Measurements from ENCODE around the gene MALRD1. TPM values are rescaled to one million over a fixed set of nuclear protein-coding genes. Genes with fewer than 3 reads are reported as not detected.

MALRD1 gene
- total RNA-seq, 1 experiment from 2014 or later, result 0.50 TPM

DNA sequence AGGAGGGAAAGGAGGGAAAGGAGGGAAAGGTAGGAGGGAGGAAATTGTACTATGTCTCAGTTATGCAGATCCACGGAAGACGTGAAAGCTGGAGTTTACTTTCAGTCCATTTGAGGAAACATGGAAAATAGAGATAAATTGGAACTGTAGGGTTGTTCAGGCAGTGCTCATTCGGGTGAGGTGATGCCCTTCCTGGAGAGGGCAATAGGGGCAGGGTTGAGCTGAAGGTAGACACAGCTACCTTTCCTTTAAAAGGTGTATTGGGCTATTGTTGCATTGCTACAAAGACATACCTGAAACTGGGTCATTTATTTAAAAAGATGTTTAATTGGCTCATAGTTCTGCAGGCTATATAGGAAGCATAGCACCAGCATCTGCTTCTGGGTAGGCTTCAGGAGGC, 650.7 kb downstream of the MALRD1 start:
- no peak overlapping the region for H3K27ac Mint-ChIP-seq
- DNase-seq (ENCODE audit: low spot score), result no peak
- ATAC-seq, result peak; percentile 83
- CTCF ChIA-PET, result interaction anchor here (0.8 kb wide), 1 partner anchor 12 kb away, joined by 3 read pairs; no protein-coding TSS in a partner anchor
- TF ChIP-seq ZNF317 (CRISPR knock-in tag; IDR thresholded peaks at IDR 0.05; ENCODE audit: borderline replicate concordance, low read depth) (no peak), NR2C2 (CRISPR knock-in tag; IDR thresholded peaks at IDR 0.05) (no peak), FOXJ3 (CRISPR knock-in tag; IDR thresholded peaks at IDR 0.05; ENCODE audit: borderline replicate concordance) (no peak), PRRX2 (CRISPR knock-in tag; IDR thresholded peaks at IDR 0.05) (no peak), ZNF121 (CRISPR knock-in tag; IDR thresholded peaks at IDR 0.05) (no peak), TEAD1 (CRISPR knock-in tag; IDR thresholded peaks at IDR 0.05) (no peak), EMX1 (CRISPR knock-in tag; IDR thresholded peaks at IDR 0.05) (no peak), MXD4 (CRISPR knock-in tag; IDR thresholded peaks at IDR 0.05; ENCODE audit: borderline replicate concordance) (no peak)
- H3K4me1 Mint-ChIP-seq, result peaks cover 4% of the 10 kb centered on the region; the same call in 1 of the 2 replicates
- no peak overlapping the region for H3K4me3 Mint-ChIP-seq
- H3K9me3 Mint-ChIP-seq, result peaks cover 11% of the 10 kb centered on the region; the same call in 1 of the 2 replicates
- H3K36me3 Mint-ChIP-seq, result no peaks in the 10 kb centered on the region
- no peaks in the 10 kb centered on the region for H3K27me3 Mint-ChIP-seq (ENCODE audit: low read depth)
- POLR2A ChIA-PET, result interaction anchor here (0.5 kb wide), 1 partner anchor 1444 kb away, joined by 11 read pairs; no protein-coding TSS in a partner anchor

DNA sequence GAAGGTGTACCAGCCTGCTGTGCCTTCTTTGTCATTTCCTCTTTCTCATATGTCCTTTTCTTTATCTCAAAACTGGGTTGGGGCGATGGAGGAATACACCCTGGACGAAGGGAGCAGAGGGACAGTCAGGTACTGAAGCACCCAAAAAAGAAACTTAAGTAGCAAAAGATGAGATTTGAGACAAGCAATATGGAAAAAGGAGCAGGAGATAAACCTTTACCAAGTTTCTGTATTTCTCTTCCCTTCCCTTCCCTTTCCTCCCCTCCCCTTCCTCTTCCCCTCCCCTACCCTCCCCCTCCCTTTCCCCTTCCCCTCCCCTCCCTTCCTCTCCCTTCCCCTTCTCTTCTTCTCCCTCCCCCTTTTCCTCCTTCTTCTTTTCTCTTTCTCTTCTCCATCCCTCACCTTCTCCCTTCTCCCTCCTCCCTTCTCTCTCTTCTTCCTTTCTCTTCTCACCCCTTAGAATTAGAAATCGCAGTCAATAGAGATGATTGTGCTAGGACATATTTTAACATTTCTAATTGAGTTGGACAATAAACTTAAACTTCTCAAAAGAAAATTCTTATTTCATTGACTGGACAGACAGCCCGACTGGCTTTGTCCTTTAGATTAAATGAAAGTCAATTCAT, 652.9 kb downstream of the MALRD1 start:
- ATAC-seq (no peak), DNase-seq (ENCODE audit: low spot score) (no peak)
- ChIA-PET POLR2A (no interaction called here), CTCF (no interaction called here)
- Mint-ChIP-seq H3K27ac (no peak overlapping the region), H3K27me3 (ENCODE audit: low read depth) (no peaks in the 10 kb centered on the region), H3K4me1 (peaks cover 4% of the 10 kb centered on the region; the same call in 1 of the 2 replicates), H3K9me3 (0 out of 2 replicates have a peak, but pooled peaks cover 5% of the 10 kb centered on the region), H3K36me3 (no peaks in the 10 kb centered on the region), H3K4me3 (no peak overlapping the region)
- TF ChIP-seq ZBTB21 (CRISPR knock-in tag; IDR thresholded peaks at IDR 0.05; ENCODE audit: borderline replicate concordance) (no peak), ZNF416 (CRISPR knock-in tag; IDR thresholded peaks at IDR 0.05) (no peak), MXD4 (CRISPR knock-in tag; IDR thresholded peaks at IDR 0.05; ENCODE audit: borderline replicate concordance) (no peak), SMAD4 (CRISPR knock-in tag; IDR thresholded peaks at IDR 0.05) (no peak), ELF4 (CRISPR knock-in tag; IDR thresholded peaks at IDR 0.05; ENCODE audit: low read depth) (no peak), TEAD1 (CRISPR knock-in tag; IDR thresholded peaks at IDR 0.05) (no peak), FOXJ3 (CRISPR knock-in tag; IDR thresholded peaks at IDR 0.05; ENCODE audit: borderline replicate concordance) (no peak), NR1H2 (CRISPR knock-in tag; IDR thresholded peaks at IDR 0.05) (no peak)
- TF ChIP-seq, protein P1, sequence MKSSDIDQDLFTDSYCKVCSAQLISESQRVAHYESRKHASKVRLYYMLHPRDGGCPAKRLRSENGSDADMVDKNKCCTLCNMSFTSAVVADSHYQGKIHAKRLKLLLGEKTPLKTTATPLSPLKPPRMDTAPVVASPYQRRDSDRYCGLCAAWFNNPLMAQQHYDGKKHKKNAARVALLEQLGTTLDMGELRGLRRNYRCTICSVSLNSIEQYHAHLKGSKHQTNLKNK (CRISPR knock-in tag; IDR thresholded peaks at IDR 0.05), result no peak
- TF ChIP-seq, protein P2, sequence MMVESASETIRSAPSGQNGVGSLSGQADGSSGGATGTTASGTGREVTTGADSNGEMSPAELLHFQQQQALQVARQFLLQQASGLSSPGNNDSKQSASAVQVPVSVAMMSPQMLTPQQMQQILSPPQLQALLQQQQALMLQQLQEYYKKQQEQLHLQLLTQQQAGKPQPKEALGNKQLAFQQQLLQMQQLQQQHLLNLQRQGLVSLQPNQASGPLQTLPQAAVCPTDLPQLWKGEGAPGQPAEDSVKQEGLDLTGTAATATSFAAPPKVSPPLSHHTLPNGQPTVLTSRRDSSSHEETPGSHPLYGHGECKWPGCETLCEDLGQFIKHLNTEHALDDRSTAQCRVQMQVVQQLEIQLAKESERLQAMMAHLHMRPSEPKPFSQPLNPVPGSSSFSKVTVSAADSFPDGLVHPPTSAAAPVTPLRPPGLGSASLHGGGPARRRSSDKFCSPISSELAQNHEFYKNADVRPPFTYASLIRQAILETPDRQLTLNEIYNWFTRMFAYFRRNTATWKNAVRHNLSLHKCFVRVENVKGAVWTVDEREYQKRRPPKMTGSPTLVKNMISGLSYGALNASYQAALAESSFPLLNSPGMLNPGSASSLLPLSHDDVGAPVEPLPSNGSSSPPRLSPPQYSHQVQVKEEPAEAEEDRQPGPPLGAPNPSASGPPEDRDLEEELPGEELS (CRISPR knock-in tag; IDR thresholded peaks at IDR 0.05), result no peak
- TF ChIP-seq, protein P3, sequence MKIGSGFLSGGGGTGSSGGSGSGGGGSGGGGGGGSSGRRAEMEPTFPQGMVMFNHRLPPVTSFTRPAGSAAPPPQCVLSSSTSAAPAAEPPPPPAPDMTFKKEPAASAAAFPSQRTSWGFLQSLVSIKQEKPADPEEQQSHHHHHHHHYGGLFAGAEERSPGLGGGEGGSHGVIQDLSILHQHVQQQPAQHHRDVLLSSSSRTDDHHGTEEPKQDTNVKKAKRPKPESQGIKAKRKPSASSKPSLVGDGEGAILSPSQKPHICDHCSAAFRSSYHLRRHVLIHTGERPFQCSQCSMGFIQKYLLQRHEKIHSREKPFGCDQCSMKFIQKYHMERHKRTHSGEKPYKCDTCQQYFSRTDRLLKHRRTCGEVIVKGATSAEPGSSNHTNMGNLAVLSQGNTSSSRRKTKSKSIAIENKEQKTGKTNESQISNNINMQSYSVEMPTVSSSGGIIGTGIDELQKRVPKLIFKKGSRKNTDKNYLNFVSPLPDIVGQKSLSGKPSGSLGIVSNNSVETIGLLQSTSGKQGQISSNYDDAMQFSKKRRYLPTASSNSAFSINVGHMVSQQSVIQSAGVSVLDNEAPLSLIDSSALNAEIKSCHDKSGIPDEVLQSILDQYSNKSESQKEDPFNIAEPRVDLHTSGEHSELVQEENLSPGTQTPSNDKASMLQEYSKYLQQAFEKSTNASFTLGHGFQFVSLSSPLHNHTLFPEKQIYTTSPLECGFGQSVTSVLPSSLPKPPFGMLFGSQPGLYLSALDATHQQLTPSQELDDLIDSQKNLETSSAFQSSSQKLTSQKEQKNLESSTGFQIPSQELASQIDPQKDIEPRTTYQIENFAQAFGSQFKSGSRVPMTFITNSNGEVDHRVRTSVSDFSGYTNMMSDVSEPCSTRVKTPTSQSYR (CRISPR knock-in tag; IDR thresholded peaks at IDR 0.05), result no peak
- TF ChIP-seq, protein P4, sequence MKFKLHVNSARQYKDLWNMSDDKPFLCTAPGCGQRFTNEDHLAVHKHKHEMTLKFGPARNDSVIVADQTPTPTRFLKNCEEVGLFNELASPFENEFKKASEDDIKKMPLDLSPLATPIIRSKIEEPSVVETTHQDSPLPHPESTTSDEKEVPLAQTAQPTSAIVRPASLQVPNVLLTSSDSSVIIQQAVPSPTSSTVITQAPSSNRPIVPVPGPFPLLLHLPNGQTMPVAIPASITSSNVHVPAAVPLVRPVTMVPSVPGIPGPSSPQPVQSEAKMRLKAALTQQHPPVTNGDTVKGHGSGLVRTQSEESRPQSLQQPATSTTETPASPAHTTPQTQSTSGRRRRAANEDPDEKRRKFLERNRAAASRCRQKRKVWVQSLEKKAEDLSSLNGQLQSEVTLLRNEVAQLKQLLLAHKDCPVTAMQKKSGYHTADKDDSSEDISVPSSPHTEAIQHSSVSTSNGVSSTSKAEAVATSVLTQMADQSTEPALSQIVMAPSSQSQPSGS (CRISPR knock-in tag; IDR thresholded peaks at IDR 0.05; ENCODE audit: borderline replicate concordance, low read depth), result no peak
- TF ChIP-seq, protein P5, sequence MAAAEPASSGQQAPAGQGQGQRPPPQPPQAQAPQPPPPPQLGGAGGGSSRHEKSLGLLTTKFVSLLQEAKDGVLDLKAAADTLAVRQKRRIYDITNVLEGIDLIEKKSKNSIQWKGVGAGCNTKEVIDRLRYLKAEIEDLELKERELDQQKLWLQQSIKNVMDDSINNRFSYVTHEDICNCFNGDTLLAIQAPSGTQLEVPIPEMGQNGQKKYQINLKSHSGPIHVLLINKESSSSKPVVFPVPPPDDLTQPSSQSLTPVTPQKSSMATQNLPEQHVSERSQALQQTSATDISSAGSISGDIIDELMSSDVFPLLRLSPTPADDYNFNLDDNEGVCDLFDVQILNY (CRISPR knock-in tag; IDR thresholded peaks at IDR 0.05), result no peak
- TF ChIP-seq, protein P6, sequence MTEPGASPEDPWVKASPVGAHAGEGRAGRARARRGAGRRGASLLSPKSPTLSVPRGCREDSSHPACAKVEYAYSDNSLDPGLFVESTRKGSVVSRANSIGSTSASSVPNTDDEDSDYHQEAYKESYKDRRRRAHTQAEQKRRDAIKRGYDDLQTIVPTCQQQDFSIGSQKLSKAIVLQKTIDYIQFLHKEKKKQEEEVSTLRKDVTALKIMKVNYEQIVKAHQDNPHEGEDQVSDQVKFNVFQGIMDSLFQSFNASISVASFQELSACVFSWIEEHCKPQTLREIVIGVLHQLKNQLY (CRISPR knock-in tag; IDR thresholded peaks at IDR 0.05), result no peak
- TF ChIP-seq, protein P7, sequence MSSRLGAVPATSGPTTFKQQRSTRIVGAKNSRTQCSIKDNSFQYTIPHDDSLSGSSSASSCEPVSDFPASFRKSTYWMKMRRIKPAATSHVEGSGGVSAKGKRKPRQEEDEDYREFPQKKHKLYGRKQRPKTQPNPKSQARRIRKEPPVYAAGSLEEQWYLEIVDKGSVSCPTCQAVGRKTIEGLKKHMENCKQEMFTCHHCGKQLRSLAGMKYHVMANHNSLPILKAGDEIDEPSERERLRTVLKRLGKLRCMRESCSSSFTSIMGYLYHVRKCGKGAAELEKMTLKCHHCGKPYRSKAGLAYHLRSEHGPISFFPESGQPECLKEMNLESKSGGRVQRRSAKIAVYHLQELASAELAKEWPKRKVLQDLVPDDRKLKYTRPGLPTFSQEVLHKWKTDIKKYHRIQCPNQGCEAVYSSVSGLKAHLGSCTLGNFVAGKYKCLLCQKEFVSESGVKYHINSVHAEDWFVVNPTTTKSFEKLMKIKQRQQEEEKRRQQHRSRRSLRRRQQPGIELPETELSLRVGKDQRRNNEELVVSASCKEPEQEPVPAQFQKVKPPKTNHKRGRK (CRISPR knock-in tag; IDR thresholded peaks at IDR 0.05; ENCODE audit: borderline replicate concordance), result no peak
- TF ChIP-seq, protein P8, sequence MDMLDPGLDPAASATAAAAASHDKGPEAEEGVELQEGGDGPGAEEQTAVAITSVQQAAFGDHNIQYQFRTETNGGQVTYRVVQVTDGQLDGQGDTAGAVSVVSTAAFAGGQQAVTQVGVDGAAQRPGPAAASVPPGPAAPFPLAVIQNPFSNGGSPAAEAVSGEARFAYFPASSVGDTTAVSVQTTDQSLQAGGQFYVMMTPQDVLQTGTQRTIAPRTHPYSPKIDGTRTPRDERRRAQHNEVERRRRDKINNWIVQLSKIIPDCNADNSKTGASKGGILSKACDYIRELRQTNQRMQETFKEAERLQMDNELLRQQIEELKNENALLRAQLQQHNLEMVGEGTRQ (CRISPR knock-in tag; IDR thresholded peaks at IDR 0.05), result no peak
- TF ChIP-seq, protein P9, sequence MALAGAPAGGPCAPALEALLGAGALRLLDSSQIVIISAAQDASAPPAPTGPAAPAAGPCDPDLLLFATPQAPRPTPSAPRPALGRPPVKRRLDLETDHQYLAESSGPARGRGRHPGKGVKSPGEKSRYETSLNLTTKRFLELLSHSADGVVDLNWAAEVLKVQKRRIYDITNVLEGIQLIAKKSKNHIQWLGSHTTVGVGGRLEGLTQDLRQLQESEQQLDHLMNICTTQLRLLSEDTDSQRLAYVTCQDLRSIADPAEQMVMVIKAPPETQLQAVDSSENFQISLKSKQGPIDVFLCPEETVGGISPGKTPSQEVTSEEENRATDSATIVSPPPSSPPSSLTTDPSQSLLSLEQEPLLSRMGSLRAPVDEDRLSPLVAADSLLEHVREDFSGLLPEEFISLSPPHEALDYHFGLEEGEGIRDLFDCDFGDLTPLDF (CRISPR knock-in tag; IDR thresholded peaks at IDR 0.05), result no peak
